Subcutaneous adipose tissue (tissue), 4 donors: ENCODE data around the gene EML5. TPM values are rescaled to one million over a fixed set of nuclear protein-coding genes. Genes with fewer than 3 reads are reported as not detected.

Experiments
- total RNA-seq, 4 donors: library from RNA; depleted of rRNA; stranded (reverse); fragments of >200 nt; gene quantifications; one replicate each; pipeline ENCODE4 v1.1.0, GENCODE V29; 2016
- TF ChIP-seq, protein P1 (sequence below): fragments of 450-650 bp; IDR thresholded peaks from one replicate; pipeline ENCODE4 v1.5.1; 2016; ENCODE audit warnings: low read depth, mild to moderate bottlenecking, control low read depth, antibody characterized with exemption, moderate library complexity

The EML5 gene
- total RNA-seq, 4 donors from 2014 or later, result 0.19 to 1.1 (median 0.33) TPM

GRCh38 chr14:88611878-88612277 is 180.9 kb downstream of the EML5 start:
- TF ChIP-seq, protein P1, sequence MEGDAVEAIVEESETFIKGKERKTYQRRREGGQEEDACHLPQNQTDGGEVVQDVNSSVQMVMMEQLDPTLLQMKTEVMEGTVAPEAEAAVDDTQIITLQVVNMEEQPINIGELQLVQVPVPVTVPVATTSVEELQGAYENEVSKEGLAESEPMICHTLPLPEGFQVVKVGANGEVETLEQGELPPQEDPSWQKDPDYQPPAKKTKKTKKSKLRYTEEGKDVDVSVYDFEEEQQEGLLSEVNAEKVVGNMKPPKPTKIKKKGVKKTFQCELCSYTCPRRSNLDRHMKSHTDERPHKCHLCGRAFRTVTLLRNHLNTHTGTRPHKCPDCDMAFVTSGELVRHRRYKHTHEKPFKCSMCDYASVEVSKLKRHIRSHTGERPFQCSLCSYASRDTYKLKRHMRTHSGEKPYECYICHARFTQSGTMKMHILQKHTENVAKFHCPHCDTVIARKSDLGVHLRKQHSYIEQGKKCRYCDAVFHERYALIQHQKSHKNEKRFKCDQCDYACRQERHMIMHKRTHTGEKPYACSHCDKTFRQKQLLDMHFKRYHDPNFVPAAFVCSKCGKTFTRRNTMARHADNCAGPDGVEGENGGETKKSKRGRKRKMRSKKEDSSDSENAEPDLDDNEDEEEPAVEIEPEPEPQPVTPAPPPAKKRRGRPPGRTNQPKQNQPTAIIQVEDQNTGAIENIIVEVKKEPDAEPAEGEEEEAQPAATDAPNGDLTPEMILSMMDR, result no peak

GRCh38 chr14:88607829-88608228 is 184.9 kb downstream of the EML5 start:
- TF ChIP-seq, protein P1, result no peak

- TF ChIP-seq, protein P1, result no peak
These were observed 187.2 kb downstream of the EML5 start for GRCh38 chr14:88605594-88605993.

GRCh38 chr14:88604212-88604611 is 188.5 kb downstream of the EML5 start:
- TF ChIP-seq, protein P1, result no peak

DNA sequence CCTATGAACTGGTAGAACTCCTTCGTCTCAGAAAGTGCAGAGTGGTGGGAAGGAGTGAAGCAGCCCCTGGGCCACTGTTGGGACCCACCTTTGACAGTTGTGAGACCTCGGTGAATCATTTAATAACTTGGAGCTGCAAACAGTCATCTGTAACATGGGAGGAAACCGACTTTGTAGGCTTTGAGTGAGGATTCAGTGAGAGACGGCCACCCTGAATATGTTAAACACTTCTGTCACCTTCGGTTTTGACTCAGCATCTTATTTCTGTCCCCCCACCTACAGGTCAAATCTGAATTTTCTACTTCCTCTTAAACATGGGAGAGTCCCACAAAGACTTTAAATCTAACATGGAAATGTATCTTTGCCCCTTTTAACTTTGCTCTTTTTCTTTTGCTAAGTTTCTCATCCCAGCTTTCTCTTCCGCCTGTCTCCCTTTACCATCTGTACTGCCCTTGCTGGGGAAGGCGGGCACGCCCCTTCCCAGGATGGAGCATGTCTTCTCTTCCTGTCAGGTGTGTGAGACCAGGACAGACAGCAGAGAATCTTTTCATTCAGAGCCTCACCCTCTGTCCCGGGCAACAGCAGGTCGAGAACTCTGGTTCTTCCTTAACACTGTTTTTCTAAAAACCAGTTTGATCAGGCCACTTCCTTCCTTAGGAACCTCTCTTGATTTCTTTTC is 192.9 kb downstream of the EML5 start:
- TF ChIP-seq, protein P1, result no peak

GRCh38 chr14:88599326-88599725 is 193.4 kb downstream of the EML5 start:
- TF ChIP-seq, protein P1, result no peak

DNA sequence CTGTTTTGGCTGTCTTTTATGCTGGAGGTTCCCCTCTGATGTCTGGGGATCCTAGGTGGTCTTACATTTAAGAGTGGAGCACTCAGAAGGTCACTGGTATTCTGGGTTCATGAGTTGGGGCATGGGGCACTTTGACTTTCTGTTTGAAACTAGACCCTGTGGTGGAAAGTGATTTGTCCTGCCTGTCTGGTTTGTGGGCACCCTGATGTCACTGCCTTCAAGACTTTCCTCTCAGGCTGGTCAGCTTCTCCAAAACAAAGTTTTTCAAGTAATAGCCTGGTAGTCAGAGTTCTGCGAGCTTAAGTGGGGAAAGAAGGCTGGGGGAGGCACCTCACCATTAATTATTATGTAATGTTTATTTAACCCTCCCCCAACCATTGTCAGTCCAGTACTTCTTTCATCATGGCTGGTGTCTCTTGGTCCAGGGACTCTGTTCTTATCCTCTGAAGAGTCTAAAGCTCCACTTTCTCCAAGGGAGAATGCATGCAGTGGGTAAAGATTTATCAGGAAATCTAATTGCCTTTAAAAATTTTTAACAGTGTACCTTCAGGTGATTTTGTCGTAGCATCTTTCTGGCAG is 194.6 kb downstream of the EML5 start:
- TF ChIP-seq, protein P1, result no peak
